Measurements from ENCODE around the gene RPL23.

RPL23 gene

GRCh38 chr17:38897176-38897575 lies 43.7 kb upstream of the RPL23 start:
- Histone ChIP-seq H3K27ac (ENCODE audit: low read length) (peak overlapping the region; percentile 88; the same call in 1 of the 2 replicates), H3K36me3 (replicated peaks; ENCODE audit: insufficient read depth, low read length) (no peaks in the 10 kb centered on the region), H3K79me2 (ENCODE audit: low read length) (peaks cover 40% of the 10 kb centered on the region), H3K4me1 (ENCODE audit: low read length) (peaks cover 33% of the 10 kb centered on the region), H3F3A (ENCODE audit: insufficient read depth, low read length) (peaks cover 15% of the 10 kb centered on the region), H3K4me2 (ENCODE audit: low read depth, low read length) (no peak overlapping the region), H3K4me3 (ENCODE audit: low read length) (no peak overlapping the region), H3K9me2 (replicated peaks; ENCODE audit: insufficient read depth, low read length) (no peaks in the 10 kb centered on the region), H3K27me3 (replicated peaks; ENCODE audit: insufficient read depth, low read length) (no peaks in the 10 kb centered on the region), H4K20me1 (ENCODE audit: insufficient read depth, low read length) (no peaks in the 10 kb centered on the region), H3K9ac (ENCODE audit: low read length) (no peak overlapping the region), H3K9me3 (replicated peaks; ENCODE audit: insufficient read depth, low read length) (no peaks in the 10 kb centered on the region), H2AFZ (ENCODE audit: low read length) (no peak overlapping the region)
- no peak for DNase-seq
- TF ChIP-seq EZH2 (optimal IDR thresholded peaks at IDR 0.05; ENCODE audit: low read depth, low read length): no peak
- no peak for TF ChIP-seq EZH2phosphoT487 (IDR thresholded peaks at IDR 0.05; ENCODE audit: low read length)
- TF ChIP-seq CTCF (IDR thresholded peaks at IDR 0.05; ENCODE audit: low read length): no peak

- peaks cover 15% of the 10 kb centered on the region for H3F3A ChIP-seq (ENCODE audit: insufficient read depth, low read length)
- peaks cover 35% of the 10 kb centered on the region for H3K79me2 ChIP-seq (ENCODE audit: low read length)
- H2AFZ ChIP-seq (ENCODE audit: low read length): no peak overlapping the region
- H3K4me2 ChIP-seq (ENCODE audit: low read depth, low read length): no peak overlapping the region
- H3K27ac ChIP-seq (ENCODE audit: low read length): no peak overlapping the region; the same call in 1 of the 2 replicates
- DNase-seq: no peak
- H3K9me3 ChIP-seq (replicated peaks; ENCODE audit: insufficient read depth, low read length): no peaks in the 10 kb centered on the region
- H3K4me1 ChIP-seq (ENCODE audit: low read length): peaks cover 33% of the 10 kb centered on the region
- no peak for TF ChIP-seq EZH2phosphoT487 (IDR thresholded peaks at IDR 0.05; ENCODE audit: low read length)
- H3K9me2 ChIP-seq (replicated peaks; ENCODE audit: insufficient read depth, low read length): no peaks in the 10 kb centered on the region
- H4K20me1 ChIP-seq (ENCODE audit: insufficient read depth, low read length): no peaks in the 10 kb centered on the region
- no peak overlapping the region for H3K9ac ChIP-seq (ENCODE audit: low read length)
- no peak overlapping the region for H3K4me3 ChIP-seq (ENCODE audit: low read length)
- no peaks in the 10 kb centered on the region for H3K27me3 ChIP-seq (replicated peaks; ENCODE audit: insufficient read depth, low read length)
- H3K36me3 ChIP-seq (replicated peaks; ENCODE audit: insufficient read depth, low read length): no peaks in the 10 kb centered on the region
Observed at GRCh38 chr17:38896346-38896954, 42.9 kb upstream of the RPL23 start.

- no peak for DNase-seq
- Histone ChIP-seq H3K79me2 (ENCODE audit: low read length) (peaks cover 31% of the 10 kb centered on the region), H3K27ac (ENCODE audit: low read length) (no peak overlapping the region), H3K27me3 (replicated peaks; ENCODE audit: insufficient read depth, low read length) (no peaks in the 10 kb centered on the region), H3K36me3 (replicated peaks; ENCODE audit: insufficient read depth, low read length) (no peaks in the 10 kb centered on the region), H3K4me3 (ENCODE audit: low read length) (no peak overlapping the region), H3K4me2 (ENCODE audit: low read depth, low read length) (no peak overlapping the region), H3K9me2 (replicated peaks; ENCODE audit: insufficient read depth, low read length) (no peaks in the 10 kb centered on the region), H3K4me1 (ENCODE audit: low read length) (peaks cover 30% of the 10 kb centered on the region), H2AFZ (ENCODE audit: low read length) (no peak overlapping the region), H3F3A (ENCODE audit: insufficient read depth, low read length) (peaks cover 15% of the 10 kb centered on the region), H3K9ac (ENCODE audit: low read length) (no peak overlapping the region), H3K9me3 (replicated peaks; ENCODE audit: insufficient read depth, low read length) (no peaks in the 10 kb centered on the region), H4K20me1 (ENCODE audit: insufficient read depth, low read length) (no peaks in the 10 kb centered on the region)
- TF ChIP-seq EZH2 (optimal IDR thresholded peaks at IDR 0.05; ENCODE audit: low read depth, low read length): no peak
Observed at GRCh38 chr17:38894276-38894675, 40.8 kb upstream of the RPL23 start.

- H3K36me3 ChIP-seq (replicated peaks; ENCODE audit: insufficient read depth, low read length): no peaks in the 10 kb centered on the region
- H3K9me3 ChIP-seq (replicated peaks; ENCODE audit: insufficient read depth, low read length): no peaks in the 10 kb centered on the region
- H3K4me3 ChIP-seq (ENCODE audit: low read length): no peak overlapping the region
- H3K9ac ChIP-seq (ENCODE audit: low read length): no peak overlapping the region
- no peaks in the 10 kb centered on the region for H4K20me1 ChIP-seq (ENCODE audit: insufficient read depth, low read length)
- H3F3A ChIP-seq (ENCODE audit: insufficient read depth, low read length): peaks cover 15% of the 10 kb centered on the region
- H3K79me2 ChIP-seq (ENCODE audit: low read length): peaks cover 33% of the 10 kb centered on the region
- no peaks in the 10 kb centered on the region for H3K9me2 ChIP-seq (replicated peaks; ENCODE audit: insufficient read depth, low read length)
- no peak for DNase-seq
- no peaks in the 10 kb centered on the region for H3K27me3 ChIP-seq (replicated peaks; ENCODE audit: insufficient read depth, low read length)
- no peak overlapping the region for H2AFZ ChIP-seq (ENCODE audit: low read length)
- no peak overlapping the region for H3K27ac ChIP-seq (ENCODE audit: low read length)
- peaks cover 23% of the 10 kb centered on the region for H3K4me1 ChIP-seq (ENCODE audit: low read length)
- H3K4me2 ChIP-seq (ENCODE audit: low read depth, low read length): no peak overlapping the region
- TF ChIP-seq CTCF (IDR thresholded peaks at IDR 0.05; ENCODE audit: low read length) (no peak), EZH2phosphoT487 (IDR thresholded peaks at IDR 0.05; ENCODE audit: low read length) (no peak), EZH2 (optimal IDR thresholded peaks at IDR 0.05; ENCODE audit: low read depth, low read length) (no peak)
Observed at GRCh38 chr17:38893607-38894006, 40.1 kb upstream of the RPL23 start.
